GM19397 (cell line): ENCODE data around the gene NFAT5.
"Not testable (repeated sequence)": the region's sequence is repeated elsewhere in the genome, so short reads cannot be mapped to it uniquely, and the experiment has no call there.

Source experiments
- ATAC-seq: cut with Tn5 transposase; IDR thresholded peaks from one replicate; pipeline ENCODE4 v1.9.1; 2021; ENCODE audit warnings: mild to moderate bottlenecking, moderate library complexity; ENCODE audit not compliant: unreplicated experiment

NFAT5 gene

GRCh38 chr16:69565671-69566239, at the start of gene NFAT5:
Gene NFAT5, plus strand, starts transcription at chr16:69565966. Its CDS starts 336 bp downstream, at chr16:69566302.
- ATAC-seq = peak; percentile 67

GRCh38 chr16:69517914-69518313, 47.9 kb upstream of the NFAT5 start:
- ATAC-seq = not testable (repeated sequence)

DNA sequence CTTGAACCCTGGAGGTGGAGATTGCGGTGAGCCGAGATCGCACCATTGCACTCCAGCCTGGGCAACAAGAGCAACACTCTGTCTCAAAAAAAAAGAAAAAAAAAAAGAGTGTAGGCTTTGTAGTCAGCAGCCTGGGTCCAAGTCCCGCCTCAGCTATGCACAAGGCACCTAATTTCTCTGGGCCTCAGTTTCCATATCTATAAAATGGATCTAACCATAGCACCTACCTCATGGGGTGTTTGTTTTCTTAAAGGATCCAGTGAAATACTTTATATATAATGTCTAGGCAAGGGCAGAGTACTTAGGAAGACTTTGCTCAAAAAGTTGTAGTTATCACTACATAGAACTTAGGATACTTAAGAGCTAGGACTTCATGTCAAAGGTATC, 45.4 kb upstream of the NFAT5 start:
- ATAC-seq = no peak

DNA sequence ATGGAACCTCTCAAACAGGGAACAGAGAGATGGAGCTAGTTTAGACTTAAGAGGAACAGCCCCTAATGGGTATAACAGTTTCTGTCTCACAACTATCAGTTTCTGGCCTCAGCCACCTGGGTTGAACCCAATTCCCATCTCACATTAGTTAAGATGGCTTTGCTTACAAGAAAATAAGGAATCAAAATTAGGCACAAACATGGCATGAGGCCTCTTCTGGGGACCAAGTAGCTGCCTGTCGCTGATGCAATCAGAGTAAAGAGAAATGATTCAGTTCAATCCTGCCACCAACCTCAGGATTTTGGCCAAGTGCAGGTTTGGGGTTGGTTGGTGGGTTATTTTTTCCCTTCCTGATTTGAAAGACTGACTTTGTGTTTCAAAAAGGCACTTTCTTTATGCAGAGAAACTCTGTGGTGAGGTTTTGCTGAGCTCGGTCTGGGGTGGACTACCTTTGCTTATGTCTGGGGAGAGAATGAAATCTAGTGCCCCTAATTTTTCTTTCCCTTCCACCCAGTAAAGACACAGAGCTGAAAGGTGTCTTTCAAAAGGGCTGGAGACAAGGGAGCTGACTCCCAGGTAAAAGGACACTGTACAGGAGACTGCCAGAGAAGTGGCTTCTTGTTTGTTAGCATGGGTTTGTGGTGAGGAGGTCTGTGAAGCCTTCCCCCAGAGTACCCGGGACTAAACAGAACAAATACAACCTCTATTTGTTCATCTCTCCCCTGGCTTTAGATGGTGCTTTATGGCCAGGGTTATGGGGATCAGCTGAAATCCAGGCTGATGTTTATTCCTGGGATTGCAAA, 44.8 kb upstream of the NFAT5 start:
- peak; percentile 54 for ATAC-seq

- ATAC-seq = no peak
Observed at GRCh38 chr16:69522041-69522578, 43.7 kb upstream of the NFAT5 start.

DNA sequence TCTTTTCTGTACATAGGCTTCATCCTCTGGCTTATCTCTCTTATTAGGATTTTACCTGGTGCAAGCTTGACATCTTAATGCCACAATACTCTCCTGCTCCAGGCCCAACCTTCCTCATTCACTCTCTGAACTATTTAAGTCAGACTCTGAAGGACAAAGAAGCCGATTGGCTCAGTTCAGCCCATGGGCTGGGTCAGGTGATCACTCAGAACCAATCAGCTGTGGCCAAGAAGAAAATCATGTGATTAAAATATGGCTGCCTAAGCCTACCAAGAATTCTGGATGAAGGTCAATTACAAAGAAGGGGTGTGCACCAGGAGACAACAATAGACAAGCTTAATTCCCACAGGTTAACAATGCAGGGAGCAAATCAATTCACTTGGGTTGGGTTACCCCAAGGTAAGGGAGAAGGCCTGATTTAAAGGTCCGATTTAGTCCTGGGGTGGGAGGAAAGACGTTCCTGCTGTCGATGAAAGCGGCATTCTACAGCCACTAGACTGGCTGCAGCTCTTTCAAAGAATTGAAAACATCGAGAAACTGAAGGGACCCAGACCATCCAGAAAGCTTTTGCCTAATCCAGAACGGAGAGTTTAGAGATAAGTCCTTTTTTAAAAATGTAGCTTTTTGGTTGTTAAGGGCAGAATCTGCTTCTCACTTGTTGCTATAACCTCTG, 42.9 kb upstream of the NFAT5 start:
- no peak for ATAC-seq

GRCh38 chr16:69523566-69524305, 42.0 kb upstream of the NFAT5 start:
- no peak for ATAC-seq

DNA sequence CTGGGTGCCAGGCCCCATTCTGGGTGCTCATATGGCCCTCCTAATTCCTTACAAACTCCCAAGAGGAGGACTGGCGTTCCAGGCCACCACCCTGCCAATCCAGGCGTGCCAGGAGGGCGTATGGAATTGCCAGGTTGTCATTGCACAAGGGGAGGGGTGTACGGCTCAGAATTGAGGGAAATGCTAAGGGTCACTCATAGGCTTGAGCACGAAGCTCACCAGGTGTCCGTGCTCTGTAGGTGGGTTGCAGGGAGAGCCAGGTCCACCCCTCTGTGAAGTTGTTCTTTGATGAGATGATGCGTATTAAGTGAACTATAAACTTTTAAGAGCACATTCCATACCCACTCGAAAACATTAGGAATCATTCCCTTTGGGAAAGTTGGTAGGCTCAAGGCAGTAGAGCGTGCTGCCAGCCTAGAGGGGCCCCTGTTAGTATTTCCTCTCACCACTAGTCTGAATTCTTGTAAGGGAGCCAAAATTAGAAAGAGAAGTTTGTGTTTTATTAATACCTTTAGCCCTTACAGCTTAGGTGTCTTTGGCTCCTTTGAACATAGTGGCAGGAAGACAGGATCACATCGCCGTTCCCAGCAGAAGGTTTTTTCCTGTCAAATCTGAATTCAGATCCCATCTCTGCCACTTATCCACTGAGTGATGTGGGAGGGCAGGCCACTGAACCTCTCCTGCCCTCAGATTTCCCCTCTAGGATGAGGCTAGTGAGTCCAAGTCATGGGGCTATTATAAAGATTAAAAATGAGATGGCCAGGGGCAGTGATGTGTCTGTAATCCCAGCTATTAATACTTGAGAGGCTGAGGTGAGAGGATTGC, 38.7 kb upstream of the NFAT5 start:
- ATAC-seq = no peak

DNA sequence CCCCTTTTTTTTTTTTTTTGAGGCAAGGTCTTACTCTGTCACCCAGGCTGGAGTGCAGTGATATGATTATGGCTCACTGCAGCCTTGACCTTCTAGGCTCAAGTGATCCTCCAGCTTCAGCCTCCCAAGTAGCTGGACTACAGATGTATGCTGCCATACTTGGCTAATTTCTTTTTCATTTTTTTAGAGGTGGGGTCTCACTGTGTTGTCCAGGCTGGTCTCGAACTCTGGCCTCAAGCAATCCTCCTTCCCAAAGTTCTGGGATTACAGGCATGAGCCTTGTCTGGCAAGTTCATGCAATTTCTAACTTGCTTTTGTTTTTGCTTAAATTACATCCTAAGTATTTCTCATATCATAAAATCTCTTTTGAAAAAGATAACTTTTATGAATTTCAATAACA, 33.8 kb upstream of the NFAT5 start:
- no peak for ATAC-seq

DNA sequence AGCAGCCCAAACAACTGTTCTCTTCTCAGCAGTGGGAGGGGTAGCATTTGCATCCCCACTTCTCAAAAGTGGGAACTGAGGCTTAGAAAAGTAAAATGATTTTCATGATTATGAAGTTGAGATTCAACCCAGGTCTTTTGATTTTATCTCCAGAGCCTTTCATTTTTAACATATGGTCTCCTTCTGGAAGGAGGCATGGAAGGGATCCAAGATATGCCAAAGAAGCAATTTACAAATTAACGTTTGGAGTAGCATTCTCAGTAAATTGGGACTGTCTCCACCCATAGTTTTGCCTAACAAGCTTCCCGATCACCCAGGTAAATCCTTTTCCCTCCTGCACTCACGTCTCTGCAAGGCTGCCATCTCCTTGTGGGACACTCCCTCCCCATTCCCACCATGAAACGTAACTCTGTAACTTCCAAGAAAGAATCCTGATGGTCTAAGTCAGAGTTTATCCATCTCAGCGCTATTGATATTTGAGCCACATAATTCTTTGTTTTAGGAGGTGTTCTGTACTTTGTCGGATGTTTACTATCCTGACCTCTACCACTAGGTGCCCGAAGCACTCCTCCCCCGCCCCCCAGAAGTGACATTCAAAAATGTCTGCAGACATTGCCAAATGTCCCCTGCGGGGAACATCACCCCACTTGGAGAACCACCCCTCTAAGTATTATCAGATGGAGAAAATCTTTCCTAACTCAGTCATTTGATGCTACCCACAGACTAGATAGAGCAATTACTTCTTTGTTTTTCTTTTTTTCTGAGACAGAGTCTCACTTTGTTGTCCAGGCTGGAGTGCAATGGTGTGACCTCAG, 32.9 kb upstream of the NFAT5 start:
- ATAC-seq = no peak

DNA sequence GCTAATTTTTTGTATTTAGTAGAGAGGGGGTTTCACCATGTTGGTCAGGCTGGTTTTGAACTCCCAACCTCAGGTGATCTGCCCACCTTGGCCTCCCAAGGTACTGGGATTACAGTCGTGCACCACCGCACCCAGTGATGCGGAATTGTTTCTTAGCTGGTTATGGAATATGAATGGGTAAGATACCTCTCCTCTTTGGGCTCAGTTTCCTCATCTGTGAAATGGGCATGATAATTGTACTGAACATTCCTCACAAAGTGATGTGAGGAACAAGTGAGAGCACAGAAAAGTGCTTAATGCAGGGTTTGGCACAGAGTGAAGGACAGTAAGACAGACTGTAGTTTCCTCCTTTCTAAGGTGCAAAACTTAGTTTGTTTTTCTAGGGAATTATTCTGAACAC, 31.0 kb upstream of the NFAT5 start:
- ATAC-seq = no peak

DNA sequence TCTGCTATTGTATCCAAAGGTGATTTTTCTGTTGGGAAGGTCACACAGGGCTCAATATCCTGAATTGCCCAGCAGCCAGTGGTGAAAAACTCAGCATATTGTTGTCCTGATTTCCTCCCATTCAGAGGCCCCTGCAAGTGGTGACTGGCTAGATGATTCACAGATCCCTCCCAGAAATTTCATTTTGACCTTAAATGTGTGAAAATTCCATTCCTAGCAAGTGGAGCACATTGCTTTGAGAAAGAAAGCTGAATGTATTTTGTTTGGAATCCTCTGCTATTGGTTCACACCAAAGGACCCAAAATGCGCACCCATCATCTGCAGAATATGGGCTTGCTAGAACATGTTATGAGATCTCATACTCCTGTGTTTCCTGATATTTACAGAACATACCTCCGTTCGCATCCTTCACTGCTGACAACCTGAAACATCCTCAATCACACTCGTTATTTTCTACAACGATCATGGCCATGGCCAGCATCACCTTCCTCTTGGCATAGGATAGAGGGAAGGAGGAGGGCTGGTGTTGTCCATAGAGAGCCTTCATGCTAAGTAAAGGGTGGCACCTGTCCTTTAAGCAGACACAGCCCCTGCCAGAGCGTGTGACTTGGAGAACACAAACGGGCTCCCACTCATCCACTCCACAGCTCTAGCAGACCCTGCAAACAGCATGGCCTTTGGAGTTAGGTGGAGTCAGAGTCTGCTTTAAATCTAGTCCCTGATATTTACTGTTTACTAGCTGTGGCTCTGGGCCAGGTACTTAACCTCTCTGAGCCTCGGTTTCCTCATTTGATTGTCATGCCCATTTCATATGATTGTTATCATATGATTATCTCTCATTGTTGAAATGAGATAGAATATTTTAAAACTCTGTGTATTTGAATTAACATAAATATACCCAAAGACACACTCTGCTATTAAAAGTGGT, 30.4 kb upstream of the NFAT5 start:
- no peak for ATAC-seq

DNA sequence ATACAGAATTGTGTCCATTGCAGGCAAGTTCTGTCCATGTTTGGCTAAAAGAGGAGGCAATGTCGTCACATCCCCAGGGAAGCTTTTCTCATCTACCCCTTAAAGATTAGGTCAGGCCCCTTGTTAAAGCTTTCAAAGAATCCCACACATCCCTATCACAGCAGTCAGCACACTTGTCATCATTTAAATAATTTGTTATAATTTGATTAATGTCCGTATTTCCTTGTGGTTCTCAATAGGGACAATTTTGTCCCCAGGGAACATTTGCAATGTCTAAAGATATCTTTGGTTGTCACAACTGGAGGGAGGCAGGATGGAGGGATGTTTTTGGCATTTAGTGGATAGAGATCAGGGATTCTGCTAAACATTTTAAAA, 28.1 kb upstream of the NFAT5 start:
- no peak for ATAC-seq

DNA sequence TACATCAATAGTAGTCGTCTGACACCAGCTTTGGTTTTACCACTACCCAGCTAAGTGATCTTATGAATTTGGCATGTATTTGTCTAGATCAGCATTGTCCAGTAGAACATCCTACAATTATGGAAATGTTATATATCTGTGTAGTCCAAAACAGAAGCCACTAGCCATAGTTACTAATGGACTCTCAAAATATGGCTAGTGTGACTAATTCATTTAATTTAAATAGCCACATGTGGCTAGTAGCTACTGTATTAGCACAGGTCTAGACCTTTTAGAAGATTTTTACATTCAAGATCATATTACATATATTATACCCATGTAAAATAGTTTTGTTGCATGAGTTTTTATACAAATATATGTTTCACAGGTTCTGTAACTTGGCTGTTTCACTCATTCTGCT, 27.0 kb upstream of the NFAT5 start:
- no peak for ATAC-seq

- no peak for ATAC-seq
Observed at GRCh38 chr16:69542974-69543373, 22.8 kb upstream of the NFAT5 start.

DNA sequence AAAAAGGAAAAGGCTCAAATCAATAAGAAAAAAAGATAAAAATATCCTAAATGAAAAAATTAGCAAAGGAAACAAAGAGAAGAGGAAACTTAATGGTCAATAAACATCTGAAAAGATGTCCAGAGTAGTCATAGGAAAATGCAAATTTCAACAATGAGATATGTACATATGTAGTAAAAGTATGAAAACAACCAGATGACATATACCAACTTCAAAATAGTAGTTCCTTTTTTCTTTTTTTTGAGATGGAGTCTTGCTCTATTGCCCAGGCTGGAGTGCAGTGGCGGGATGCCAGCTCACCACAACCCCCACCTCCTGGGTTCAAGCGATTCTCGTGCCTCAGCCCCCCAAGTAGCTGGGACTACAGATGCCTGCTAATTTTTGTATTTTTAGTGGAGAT, 21.7 kb upstream of the NFAT5 start:
- no peak for ATAC-seq

DNA sequence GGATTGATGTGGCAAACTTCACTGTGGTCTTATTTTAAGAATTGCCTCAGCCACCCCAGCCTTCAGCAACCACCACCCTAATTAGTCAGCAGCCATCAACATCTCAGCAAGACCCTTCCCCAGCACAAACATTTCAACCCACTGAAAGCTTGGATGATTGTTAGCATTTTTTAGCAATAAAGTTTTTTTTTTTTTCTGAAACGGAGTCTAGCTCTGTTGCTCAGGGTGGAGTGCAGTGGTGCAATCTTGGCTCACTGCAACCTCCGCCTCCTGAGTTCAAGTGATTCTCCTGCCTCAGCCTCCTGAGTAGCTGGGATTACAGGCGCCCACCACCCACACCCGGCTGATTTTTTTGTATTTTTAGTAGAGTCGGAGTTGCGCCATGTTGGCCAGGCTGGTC, 19.1 kb upstream of the NFAT5 start:
- ATAC-seq = not testable (repeated sequence)

DNA sequence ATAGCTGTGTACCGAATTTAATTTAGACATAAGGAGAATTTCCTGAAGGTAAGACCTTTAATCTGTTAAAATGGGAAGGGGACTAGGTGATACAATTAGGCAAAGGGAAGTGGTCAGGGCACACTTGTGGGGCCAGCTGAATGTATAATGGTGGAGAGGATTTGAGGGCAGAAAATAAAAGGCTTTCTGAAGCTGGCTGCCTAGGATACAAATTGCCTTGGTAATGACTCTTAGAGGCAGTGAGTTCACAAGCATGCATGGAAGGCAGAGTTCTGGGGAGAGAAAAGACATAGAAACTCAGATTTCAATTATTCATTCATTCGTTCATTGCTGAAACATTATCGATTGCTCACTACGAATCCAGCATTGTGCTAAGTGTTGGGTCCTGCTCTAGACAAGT, 12.4 kb upstream of the NFAT5 start:
- ATAC-seq = no peak
